Progenitor cell of endocrine pancreas (in vitro differentiated cells): ENCODE data around the gene HOXB8. TPM values are rescaled to one million over a fixed set of nuclear protein-coding genes. Genes with fewer than 3 reads are reported as not detected.

Source experiments
- DNase-seq: peaks from one replicate; pipeline ENCODE4 v3.0.0; 2021; ENCODE audit warnings: low spot score; ENCODE audit not compliant: unreplicated experiment
- H3K27ac Mint-ChIP-seq: 2 replicates; pipeline ENCODE4 v1.8.0; 2021; ENCODE audit warnings: mild to moderate bottlenecking, moderate library complexity, mixed read lengths
- H3K27me3 Mint-ChIP-seq: 2 replicates; pipeline ENCODE4 v1.8.0; 2021; ENCODE audit warnings: mixed read lengths
- H3K36me3 Mint-ChIP-seq: 2 replicates; pipeline ENCODE4 v1.8.0; 2022; ENCODE audit warnings: mixed read lengths; ENCODE audit not compliant: insufficient read depth
- H3K4me1 Mint-ChIP-seq: 2 replicates; pipeline ENCODE4 v1.8.0; 2021; ENCODE audit warnings: low read depth, mixed read lengths
- H3K4me3 Mint-ChIP-seq: 2 replicates; pipeline ENCODE4 v1.8.0; 2021; ENCODE audit warnings: low read depth, mild to moderate bottlenecking, moderate library complexity, mixed read lengths
- H3K9me3 Mint-ChIP-seq: 2 replicates; pipeline ENCODE4 v1.8.0; 2021; ENCODE audit warnings: low read depth, mixed read lengths
- CTCF ChIP-seq: fragments of 200-600 bp; sonication (generic); IDR thresholded peaks from one replicate; pipeline ENCODE4 v1.5.0; 2021; ENCODE audit warnings: antibody characterized with exemption, mild to moderate bottlenecking; ENCODE audit not compliant: unreplicated experiment
- total RNA-seq: library from RNA; stranded (reverse); gene quantifications from 2 replicates; pipeline ENCODE4 v1.2.1, GENCODE V29; 2021

Gene HOXB8
- total RNA-seq, 1 donor from 2014 or later = 1.1 TPM

GRCh38 chr17:48595278-48595999 is 19.7 kb downstream of the HOXB8 start:
- TF ChIP-seq CTCF = no peak
- Mint-ChIP-seq H3K4me3 (peak overlapping the region; percentile 55), H3K4me1 (peaks cover 7% of the 10 kb centered on the region), H3K36me3 (peaks cover 1% of the 10 kb centered on the region), H3K27ac (peak overlapping the region; percentile 35), H3K9me3 (no peaks in the 10 kb centered on the region), H3K27me3 (peaks cover 99% of the 10 kb centered on the region)
- DNase-seq = no peak

GRCh38 chr17:48594538-48595277 is 20.4 kb downstream of the HOXB8 start:
- Mint-ChIP-seq H3K27ac (peak overlapping the region; percentile 24), H3K27me3 (peaks cover 99% of the 10 kb centered on the region), H3K4me1 (peaks cover 7% of the 10 kb centered on the region)

GRCh38 chr17:48593840-48594537 is 21.1 kb downstream of the HOXB8 start:
- Mint-ChIP-seq H3K27me3 (peaks cover 99% of the 10 kb centered on the region), H3K27ac (no peak overlapping the region), H3K4me3 (no peak overlapping the region), H3K9me3 (no peaks in the 10 kb centered on the region), H3K36me3 (peaks cover 1% of the 10 kb centered on the region), H3K4me1 (peaks cover 7% of the 10 kb centered on the region)
- peak; percentile 79 for DNase-seq
- TF ChIP-seq CTCF = peak; percentile 89

More at GRCh38 chr17:48594538-48595277, 20.4 kb downstream of the HOXB8 start:
- Mint-ChIP-seq H3K4me3 (no peak overlapping the region), H3K9me3 (no peaks in the 10 kb centered on the region), H3K36me3 (peaks cover 1% of the 10 kb centered on the region)
- no peak for DNase-seq
- no peak for TF ChIP-seq CTCF

- Mint-ChIP-seq H3K9me3 (no peaks in the 10 kb centered on the region), H3K27me3 (peaks cover 99% of the 10 kb centered on the region), H3K4me3 (peak within 1 kb of the TSS; percentile 64), H3K27ac (peak within 1 kb of the TSS; percentile 24), H3K36me3 (peaks cover 1% of the 10 kb centered on the region), H3K4me1 (peaks cover 7% of the 10 kb centered on the region)
- DNase-seq = no peak
- TF ChIP-seq CTCF = no peak
Measured at GRCh38 chr17:48593126-48593829, 21.8 kb downstream of the HOXB8 start, which contains the start of gene HOXB5. TSS of gene HOXB5 (minus strand) at chr17:48593779. CDS start at chr17:48593682, 97 bp downstream.

- peak overlapping the region; percentile 64 for H3K4me3 Mint-ChIP-seq
- H3K27ac Mint-ChIP-seq = no peak overlapping the region
- H3K9me3 Mint-ChIP-seq = no peaks in the 10 kb centered on the region
- H3K4me1 Mint-ChIP-seq = peaks cover 2% of the 10 kb centered on the region
- H3K36me3 Mint-ChIP-seq = peaks cover 1% of the 10 kb centered on the region
- no peak for DNase-seq
- H3K27me3 Mint-ChIP-seq = peaks cover 99% of the 10 kb centered on the region
- no peak for TF ChIP-seq CTCF
Measured at GRCh38 chr17:48592577-48592976, 22.5 kb downstream of the HOXB8 start.
